Gastrocnemius medialis (tissue), 4 donors: Measurements from ENCODE around the gene ZNF814.

ENCODE experiments used
- CTCF ChIP-seq, 5 experiments: fragments of 450-650 bp in 3 of 5; fragments of 200-600 bp in 2 of 5; sonication (generic) in 2 of 5; IDR thresholded peaks in 4 of 5; conservative IDR thresholded peaks in 1 of 5; 1 replicate in 4 of 5; 2 replicates in 1 of 5; pipeline ENCODE4 v1.5.1; 2016 to 2019; ENCODE audit warnings: antibody characterized with exemption in 5 of 5, mild to moderate bottlenecking in 3 of 5, moderate library complexity in 3 of 5
- POLR2A ChIP-seq, 2 donors: fragments of 450-650 bp; IDR thresholded peaks; one replicate each; pipeline ENCODE4 v1.6.1; 2017; ENCODE audit warnings: antibody characterized with exemption in 2 of 2, mild to moderate bottlenecking in 2 of 2, moderate library complexity in 2 of 2

DNA sequence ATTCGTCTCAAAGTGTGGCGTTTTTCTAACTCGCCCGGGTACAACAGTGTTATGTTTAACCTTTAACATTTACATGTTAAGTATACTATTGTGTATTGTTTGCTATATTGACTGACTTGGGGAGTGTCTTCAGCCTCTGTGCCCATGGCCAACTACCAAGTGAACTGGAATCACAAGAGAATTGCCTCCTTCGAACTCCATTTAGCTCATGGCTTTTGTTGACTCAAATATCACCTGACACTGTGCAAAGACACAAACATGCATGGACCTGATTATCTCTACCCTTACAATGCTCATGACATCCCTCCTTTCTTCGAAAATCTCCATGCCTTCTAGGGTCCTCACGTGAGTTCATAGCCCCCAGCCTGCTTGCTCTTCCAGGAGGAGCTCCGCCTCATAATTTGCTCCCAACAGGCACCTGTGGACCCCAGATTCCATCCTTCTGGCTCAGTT lies 704 bp downstream of the ZNF814 start:
- no peak for TF ChIP-seq CTCF (IDR thresholded peaks at IDR 0.05 in 4 of 5, conservative IDR thresholded peaks at IDR 0.05 in 1 of 5)
- TF ChIP-seq POLR2A (IDR thresholded peaks at IDR 0.05): no peak
